HuH-7 (cell line): ENCODE results near the gene HIRIP3.

ENCODE experiments used
- DNase-seq: peaks from one replicate; pipeline ENCODE4 v3.0.0; 2011; ENCODE audit warnings: low spot score

HIRIP3 gene

DNA sequence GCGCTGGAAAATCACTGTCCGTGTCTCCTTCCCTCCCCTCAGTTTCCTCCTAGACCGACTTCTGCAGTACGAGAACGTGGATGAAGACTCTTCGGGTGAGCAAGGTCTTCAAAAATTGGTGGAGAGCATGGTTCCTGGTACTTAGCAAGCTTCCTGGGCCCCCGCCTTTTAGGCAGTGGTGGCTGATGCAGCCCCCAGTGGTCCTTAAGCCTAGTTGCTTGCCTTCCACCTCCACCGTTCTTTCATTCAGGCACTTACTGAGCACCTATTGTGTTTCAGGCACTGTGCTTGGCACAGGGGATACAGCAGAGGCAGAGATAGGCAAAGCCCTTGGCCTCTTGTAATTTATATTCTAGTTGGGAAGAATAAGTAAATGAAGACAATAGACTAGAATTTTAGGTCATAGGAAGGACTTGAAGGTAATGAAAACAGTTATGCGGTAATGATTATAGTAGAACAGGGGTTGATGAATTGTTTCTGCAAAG is 1.4 kb upstream of the HIRIP3 start:
- DNase-seq, result no peak

DNA sequence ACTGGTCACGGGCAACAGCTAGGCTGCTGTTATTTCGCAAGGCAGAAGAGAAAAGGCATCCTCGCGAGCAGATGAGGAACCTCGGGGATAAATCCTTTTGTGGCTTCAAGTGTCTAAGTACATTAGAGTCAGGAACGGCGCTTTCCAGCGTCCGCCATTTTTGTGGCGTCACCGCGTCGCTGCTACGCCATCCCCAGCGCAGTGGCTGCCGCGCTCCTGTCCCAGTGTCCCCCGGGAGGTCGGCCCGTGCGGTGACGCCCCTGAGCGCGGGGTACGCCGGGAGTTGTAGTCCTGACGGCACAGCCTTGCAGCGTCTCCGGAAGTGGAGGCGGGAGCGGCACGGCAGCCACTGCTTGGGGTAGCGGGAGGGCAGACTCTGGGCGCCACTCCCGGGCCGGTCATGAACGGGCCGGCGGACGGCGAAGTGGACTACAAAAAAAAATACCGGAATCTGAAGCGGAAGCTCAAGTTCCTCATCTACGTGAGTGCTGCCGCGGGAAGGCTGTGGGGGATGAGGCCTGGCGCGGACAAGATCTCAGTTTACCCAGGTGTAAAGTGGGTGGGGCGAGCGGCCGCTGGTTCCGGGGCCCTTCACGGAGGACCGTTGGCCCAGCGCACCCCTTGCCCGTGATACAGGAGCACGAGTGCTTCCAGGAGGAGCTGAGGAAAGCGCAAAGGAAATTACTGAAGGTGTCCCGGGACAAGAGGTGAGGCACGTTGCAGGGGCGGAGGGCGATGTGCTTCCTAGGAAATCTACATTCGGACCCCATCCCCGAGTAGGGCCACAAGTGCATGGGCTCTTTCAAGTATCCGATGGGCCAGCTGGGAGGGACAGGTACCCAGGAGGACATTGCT is 721 bp upstream of the HIRIP3 start, which contains the start of gene INO80E:
TSS of gene INO80E (plus strand) at position 331 of the 855 bp plus-strand sequence. CDS start at position 401, 70 bp downstream.
- peak; percentile 99 for DNase-seq

DNA sequence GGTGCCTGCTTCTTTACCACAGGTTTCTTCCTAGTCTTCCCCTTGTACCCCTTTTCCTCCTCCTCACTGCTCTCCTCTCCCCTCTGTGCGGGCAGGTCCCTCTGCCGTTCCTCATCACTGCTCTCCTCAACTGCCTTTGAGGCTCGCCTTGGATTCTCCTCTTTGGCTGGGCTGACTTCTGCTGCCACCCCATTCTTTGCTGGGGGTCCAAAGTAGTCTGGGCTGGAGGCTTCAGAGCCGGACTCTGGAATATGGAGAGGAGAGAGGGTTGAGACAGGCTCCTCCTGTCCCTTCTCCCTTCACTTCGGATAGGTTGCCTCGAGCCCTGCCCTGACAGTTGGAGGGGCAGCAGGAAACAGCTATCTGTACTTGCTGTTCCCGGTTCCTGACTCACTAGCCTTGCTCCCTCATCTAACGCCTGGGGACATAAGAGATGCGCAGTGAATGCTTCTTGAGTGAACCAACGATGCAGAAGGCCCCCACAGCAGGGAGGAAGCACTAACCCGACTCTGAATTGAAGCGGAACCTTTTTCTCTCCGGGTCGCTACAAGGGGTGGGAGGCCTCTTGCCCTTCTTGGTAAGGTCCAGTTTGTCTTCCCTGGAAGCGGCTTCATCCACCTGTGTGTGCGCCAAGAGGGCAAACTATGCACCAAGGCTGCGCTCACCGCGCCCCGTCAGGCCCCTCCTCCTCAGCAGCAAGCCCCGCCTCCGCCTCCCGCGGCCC is 655 bp downstream of the HIRIP3 start:
- no peak for DNase-seq

DNA sequence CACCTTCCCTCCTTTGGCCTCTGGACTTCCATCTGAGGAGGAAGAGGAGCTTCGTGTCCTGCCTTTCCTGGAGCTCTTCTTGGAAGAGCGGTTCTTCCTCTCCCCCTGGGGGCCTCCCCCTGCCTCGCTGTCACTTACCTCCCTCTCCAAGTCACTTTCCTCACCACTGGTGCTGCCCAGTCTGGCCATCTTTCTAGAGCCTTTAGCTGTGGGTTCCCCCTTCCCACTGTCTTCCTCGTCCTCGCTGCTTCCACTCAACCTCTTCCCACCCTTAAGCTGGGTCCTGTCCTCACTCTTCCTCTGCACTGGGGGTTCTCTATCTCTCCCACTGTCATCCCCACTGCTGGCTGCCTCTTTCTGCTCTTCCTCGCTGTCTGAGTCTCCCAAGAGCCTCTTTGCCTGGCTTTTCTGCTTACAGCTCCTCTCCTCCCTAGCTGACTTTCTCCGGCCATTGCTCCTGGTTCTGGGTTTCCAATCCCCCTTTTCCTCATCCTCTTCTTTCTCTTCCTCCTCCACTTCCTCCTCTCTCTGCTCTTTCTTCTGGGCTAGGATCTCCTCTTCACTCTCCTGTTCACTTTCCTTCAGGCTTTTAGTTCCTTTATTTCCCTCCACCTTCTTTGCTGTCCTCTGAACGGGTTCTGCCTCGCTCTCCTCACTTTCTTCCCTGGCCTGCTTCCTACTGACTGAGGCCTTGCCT is 1.4 kb downstream of the HIRIP3 start:
- DNase-seq, result no peak

DNA sequence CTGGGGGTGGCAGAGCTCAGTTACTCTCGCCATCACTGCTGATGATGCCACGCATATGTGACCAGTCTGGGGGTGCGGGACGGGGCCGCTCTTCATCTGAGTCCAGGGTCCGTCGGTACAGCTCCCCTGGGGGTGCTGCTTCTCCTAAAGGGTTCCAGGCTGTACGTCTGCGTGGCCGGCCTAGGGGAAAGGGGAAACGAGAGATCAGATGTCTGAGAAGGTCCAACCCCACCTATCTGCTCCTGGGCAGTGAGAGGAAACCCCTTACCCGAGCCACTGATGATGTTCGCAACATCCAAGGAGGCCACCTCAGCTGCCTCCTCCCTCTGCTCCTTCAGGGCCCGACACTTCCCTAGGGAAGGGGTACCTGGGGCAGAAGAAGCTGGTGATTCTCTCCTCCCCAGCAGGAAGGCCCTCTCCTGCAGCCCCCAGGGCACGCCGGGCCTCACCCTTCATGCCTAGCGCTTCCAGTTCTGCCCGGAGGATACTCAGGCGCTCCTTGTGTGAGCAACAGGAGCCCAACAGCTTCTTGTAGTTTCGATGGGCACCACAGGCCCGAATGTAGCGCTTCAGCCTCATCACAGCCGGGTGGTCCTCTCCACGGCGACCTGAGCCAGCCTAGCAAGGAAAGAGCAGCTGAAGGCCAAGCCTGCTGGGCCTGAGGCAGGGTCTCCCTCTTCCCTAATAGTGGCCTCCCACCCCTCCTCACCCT is 2.1 kb downstream of the HIRIP3 start:
- DNase-seq, result no peak

DNA sequence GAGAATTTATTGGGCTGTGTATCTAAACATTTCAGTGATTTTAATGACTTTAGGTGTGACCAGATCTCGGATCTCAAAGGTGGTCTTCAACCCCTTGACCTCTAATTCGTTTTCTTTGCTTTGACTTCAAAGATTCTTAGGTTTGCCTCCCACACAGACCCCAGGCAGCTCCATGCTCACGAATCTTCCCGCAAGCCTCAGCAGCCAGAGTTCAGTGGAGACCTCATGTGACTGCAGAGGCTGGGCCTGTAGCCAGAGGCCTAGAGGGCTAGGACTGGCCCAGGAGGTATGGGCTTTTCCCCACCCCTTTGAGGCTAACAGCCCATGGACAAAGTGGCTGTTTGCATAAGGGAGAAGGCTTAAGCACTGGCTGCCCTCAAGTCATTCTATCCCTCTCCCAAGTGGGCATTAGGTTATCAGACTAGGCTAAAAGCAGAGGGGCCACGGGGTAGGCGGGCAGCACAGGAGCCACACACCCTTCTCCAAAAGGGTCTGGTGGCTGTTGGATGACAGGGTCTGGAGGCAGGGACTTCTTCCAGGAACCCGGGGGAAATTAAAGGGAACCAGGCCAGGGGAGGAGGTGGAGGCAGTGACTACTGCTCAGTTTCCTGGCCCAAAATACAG is 3.0 kb downstream of the HIRIP3 start:
- no peak for DNase-seq

DNA sequence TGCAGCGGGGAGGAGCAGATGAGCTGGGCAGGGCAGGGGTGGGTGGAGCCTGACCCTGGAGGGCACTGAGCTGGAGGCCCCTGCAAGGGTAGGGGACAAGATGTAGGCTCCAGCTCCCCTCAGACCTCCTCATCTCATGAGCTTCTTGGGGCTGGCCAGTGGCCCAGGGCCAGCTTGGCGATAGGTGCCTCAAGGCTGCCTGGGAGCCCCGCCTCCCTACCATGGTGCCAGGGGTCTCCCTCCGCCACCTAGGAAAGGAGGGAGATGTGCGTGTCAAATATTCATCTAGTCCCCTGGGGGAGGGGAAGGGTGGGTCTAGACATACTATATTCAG is 3.9 kb downstream of the HIRIP3 start:
- DNase-seq, result no peak

DNA sequence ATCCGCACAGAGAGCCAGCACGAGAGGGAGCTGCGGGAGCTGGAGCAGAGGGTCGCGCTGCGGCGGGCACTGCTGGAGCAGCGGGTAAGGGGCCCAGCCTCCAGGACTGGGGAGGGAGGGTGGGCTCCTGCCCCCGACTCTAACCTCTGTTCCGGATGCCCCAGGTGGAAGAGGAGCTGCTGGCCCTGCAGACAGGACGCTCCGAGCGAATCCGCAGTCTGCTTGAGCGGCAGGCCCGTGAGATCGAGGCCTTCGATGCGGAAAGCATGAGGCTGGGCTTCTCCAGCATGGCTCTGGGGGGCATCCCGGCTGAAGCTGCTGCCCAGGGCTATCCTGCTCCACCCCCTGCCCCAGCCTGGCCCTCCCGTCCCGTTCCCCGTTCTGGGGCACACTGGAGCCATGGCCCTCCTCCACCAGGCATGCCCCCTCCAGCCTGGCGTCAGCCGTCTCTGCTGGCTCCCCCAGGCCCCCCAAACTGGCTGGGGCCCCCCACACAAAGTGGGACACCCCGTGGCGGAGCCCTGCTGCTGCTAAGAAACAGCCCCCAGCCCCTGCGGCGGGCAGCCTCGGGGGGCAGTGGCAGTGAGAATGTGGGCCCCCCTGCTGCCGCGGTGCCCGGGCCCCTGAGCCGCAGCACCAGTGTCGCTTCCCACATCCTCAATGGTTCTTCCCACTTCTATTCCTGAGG is 4.4 kb downstream of the HIRIP3 start:
- no peak for DNase-seq

DNA sequence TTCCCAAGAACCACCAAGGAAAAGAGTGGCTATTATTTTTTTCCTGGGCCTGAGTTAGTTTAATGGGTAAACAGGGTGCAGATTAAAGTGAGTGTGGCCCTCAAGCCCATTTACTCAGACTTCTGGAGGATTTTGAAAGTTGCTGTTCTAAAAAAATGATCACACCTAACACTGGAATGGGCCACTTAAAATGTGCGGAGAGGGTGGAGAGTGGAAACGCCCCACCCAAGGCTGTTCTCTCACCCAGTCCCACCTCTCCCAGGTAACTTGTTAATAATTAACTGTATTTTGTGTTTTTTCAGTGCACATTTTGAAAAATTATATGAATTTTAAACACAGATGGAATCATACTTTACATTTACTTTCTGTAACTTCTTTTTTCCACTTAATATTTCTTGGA is 5.4 kb downstream of the HIRIP3 start:
- DNase-seq, result no peak

DNA sequence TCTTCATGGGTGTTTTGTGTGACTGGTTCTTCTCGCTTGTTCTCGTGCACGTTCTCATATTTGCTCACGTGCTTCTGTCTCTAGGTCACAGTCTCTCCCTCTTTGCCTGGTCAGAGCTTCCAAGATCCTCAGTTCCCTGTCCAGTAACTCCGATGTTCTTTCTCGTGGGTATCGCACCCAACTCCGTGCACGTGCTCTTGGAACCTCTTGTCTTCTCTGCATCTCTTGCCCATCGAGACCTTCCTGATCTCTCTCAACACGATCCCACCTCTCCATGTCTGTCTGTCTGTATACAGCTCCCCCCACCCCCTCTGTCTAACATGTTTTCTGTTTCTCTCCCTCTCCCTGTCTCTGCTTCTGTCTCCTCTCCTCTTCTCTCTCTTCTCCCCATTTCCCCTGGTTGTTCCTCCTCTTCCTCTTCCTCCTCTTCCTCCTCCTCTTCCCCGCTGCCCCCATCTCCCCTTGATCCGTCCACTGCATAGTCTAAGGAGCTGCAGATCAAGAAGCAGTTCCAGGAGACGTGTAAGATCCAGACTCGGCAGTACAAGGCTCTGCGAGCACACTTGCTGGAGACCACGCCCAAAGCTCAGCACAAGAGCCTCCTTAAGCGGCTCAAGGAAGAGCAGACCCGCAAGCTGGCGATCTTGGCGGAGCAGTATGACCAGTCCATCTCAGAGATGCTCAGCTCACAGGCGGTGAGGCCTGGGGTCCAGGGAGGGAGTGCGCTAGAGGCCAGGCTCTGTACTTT is 6.1 kb downstream of the HIRIP3 start:
- no peak for DNase-seq

DNA sequence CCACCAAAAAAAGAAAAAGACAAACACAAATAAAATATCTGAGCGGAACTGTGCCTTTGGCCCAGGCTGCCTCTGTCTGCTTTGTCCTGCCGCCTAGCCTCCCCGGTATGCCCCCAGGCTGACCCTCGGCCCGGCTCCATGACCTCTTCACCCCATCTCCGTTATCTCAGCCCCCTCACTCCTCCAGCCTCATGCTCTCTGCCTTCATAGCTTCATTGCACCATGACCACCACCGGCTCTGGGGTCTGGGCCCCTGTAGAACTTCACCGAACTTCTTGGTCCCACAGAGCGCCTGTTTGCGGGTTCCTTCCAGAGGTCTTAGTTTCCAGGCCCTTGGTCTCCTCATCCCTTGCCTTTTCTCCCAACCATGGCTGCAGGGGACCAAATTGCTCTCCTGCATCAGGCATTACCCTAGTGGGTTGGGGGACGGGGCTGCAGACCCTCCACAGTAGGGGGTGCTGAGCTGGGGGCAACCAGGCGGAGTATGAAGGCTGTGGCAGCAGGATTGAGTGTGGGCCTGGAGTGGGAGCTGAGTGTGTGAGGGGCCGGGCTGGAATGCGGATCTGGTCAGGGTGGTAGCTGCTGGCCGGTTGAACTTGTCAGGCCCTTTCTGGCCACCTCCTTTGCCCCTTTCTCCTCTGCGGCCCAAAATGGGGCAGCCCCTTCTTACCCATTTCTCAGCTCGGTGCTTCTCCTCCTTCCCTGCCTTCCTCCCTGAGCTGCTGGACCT is 6.9 kb downstream of the HIRIP3 start:
- no peak for DNase-seq

DNA sequence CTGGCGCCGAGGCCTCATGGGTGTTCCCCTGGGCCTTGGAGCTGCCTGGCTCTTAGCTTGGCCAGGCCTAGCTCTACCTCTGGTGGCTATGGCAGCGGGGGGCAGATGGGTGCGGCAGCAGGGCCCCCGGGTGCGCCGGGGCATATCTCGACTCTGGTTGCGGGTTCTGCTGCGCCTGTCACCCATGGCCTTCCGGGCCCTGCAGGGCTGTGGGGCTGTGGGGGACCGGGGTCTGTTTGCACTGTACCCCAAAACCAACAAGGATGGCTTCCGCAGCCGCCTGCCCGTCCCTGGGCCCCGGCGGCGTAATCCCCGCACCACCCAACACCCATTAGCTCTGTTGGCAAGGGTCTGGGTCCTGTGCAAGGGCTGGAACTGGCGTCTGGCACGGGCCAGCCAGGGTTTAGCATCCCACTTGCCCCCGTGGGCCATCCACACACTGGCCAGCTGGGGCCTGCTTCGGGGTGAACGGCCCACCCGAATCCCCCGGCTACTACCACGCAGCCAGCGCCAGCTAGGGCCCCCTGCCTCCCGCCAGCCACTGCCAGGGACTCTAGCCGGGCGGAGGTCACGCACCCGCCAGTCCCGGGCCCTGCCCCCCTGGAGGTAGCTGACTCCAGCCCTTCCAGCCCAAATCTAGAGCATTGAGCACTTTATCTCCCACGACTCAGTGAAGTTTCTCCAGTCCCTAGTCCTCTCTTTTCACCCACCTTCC is 7.9 kb downstream of the HIRIP3 start:
- DNase-seq, result no peak

DNA sequence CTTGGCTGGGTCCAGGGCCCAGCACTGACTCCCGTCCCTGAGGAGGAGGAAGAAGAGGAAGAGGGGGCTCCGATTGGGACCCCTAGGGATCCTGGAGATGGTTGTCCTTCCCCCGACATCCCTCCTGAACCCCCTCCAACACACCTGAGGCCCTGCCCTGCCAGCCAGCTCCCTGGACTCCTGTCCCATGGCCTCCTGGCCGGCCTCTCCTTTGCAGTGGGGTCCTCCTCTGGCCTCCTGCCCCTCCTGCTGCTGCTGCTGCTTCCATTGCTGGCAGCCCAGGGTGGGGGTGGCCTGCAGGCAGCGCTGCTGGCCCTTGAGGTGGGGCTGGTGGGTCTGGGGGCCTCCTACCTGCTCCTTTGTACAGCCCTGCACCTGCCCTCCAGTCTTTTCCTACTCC is 8.5 kb downstream of the HIRIP3 start:
- no peak for DNase-seq

DNA sequence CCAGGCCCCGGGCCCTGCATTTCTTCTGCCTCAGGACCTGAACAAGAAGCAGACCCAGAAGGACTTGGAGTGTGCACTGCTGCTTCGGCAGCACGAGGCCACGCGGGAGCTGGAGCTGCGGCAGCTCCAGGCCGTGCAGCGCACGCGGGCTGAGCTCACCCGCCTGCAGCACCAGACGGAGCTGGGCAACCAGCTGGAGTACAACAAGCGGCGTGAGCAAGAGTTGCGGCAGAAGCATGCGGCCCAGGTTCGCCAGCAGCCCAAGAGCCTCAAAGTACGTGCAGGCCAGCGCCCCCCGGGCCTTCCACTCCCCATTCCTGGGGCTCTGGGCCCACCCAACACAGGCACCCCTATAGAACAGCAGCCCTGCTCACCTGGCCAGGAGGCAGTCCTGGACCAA is 9.2 kb downstream of the HIRIP3 start:
- DNase-seq, result no peak

DNA sequence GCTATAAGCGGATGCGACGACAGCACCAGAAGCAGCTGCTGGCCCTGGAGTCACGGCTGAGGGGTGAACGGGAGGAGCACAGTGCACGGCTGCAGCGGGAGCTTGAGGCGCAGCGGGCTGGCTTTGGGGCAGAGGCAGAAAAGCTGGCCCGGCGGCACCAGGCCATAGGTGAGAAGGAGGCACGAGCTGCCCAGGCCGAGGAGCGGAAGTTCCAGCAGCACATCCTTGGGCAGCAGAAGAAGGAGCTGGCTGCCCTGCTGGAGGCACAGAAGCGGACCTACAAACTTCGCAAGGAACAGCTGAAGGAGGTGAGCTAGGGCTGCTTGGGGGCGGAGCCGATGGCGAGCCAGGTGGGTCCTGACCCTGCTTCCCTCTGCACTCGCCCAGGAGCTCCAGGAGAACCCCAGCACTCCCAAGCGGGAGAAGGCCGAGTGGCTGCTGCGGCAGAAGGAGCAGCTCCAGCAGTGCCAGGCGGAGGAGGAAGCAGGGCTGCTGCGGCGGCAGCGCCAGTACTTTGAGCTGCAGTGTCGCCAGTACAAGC is 10.1 kb downstream of the HIRIP3 start:
- no peak for DNase-seq

DNA sequence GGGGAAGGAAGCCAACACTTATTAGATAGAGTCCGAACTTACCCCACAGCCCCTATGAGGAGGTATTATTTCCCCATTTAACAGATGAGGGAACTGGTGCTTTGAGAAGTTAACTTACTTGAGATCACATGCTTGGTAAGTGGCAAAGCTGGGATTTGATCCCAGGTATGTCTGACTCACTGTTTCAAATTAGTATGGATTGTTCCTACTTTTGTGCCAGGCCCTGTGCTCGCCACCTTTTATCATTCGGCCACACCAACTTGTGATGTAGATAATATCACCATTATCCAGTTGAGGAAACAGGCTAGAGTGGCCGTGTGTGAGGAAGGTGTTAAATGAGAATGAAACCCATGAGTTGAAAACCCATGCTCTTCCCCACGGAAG is 10.7 kb downstream of the HIRIP3 start:
- no peak for DNase-seq

DNA sequence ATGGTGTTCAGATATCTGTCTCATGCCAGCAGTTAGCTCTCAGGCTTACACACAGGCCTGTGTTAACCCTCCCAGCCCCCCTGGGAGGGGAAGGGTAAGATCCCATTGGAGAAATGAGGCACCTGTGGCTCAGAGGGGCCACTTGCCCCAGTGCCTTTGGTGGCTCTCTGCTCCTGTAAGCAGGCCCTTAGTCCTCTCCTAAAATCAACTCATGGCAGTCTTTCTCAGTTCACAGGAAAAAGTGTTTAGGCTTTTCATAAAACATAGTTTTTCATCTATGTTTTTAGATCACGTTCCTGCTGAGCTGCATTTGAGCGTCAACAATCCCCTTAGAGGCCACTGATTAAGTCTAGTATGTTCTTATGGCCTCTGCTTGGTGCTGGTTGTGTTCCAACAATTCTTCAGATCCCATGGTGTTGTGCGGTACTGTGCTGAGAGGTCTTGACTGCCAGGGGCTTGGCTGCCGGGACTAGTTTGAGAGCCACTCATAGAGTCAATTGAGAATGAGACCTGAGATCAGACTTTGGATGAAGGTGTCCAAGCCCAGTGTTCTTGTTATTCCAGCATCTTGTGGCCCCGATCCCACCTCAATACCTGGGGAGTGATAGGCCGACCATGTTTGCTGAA is 11.2 kb downstream of the HIRIP3 start:
- DNase-seq, result no peak

DNA sequence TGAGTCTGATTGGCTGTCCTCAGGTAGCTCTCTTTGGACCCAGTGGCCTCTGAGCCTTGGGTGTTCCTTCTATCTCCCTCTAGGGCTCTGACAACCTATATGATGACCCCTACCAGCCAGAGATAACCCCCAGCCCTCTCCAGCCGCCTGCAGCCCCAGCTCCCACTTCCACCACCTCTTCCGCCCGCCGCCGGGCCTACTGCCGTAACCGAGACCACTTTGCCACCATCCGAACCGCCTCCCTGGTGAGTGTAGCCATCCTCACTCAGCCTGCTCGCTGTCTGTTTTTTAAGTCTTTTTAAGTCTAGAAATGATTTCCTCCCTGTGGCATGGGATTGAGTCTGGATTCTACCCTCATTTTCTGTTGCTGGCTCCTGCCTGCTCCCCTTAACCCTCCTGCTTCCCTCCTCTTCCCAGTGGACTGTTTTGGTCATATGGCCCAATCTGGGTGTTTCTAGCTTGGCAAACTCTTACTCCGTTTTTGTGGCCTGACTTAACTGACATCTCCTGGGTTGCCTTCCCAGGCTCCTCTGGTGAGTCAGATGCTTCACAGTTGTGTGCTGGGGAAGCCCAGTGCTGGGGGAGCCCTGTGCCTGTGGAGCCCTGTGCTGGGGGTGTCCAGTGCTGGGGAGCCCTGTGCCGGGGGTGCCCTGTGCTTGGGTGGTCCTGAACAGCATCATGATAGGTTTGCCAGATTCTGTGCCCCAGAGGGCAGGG is 11.8 kb downstream of the HIRIP3 start:
- DNase-seq, result no peak
